ENCODE data around the gene GUCY2C. TPM values are rescaled to one million over a fixed set of nuclear protein-coding genes. Genes with fewer than 3 reads are reported as not detected.

GUCY2C gene
- total RNA-seq, 1 experiment from 2014 or later: not detected

DNA sequence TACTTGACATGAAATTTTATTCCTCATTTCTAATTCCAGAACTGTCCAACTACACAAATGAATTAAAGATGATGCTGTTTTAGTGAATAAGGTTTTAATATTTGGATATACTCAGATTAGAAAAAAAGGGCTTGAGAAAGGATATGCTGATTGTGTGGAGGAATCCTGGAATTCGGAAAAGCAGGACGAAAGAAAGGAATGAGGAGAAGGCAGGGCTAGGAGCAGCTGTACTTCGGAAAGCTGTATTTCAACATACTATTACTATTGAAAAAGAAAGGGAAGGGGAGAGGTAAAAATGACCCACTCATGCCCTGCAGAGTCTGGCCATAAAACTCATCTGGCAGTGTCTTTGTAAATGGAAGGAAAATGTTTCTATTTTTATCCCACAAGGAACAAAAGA lies 65.6 kb downstream of the GUCY2C start:
- H2AFZ ChIP-seq (ENCODE audit: low read length): no peak overlapping the region
- ChIA-PET POLR2A (ENCODE audit: unreplicated experiment) (interaction anchor here (0.7 kb wide), 1 partner anchor 117 kb away, joined by 5 read pairs; no protein-coding TSS in a partner anchor), CTCF (no interaction called here)
- H3K36me3 ChIP-seq (ENCODE audit: low read depth, low read length): no peaks in the 10 kb centered on the region
- intact Hi-C loops (cut with micrococcal nuclease): loop anchor here (1.0 kb wide), 2 partner anchors 34 to 87 kb away; no protein-coding TSS in a partner anchor
- H3K79me2 ChIP-seq (ENCODE audit: low read length): no peaks in the 10 kb centered on the region
- ATAC-seq: no peak
- H3K9ac ChIP-seq (ENCODE audit: low read length): no peak overlapping the region
- no peaks in the 10 kb centered on the region for H3F3A ChIP-seq (ENCODE audit: low read length, unreplicated experiment)
- no peak overlapping the region for H3K4me2 ChIP-seq (ENCODE audit: low read length)
- TF ChIP-seq, protein P1, sequence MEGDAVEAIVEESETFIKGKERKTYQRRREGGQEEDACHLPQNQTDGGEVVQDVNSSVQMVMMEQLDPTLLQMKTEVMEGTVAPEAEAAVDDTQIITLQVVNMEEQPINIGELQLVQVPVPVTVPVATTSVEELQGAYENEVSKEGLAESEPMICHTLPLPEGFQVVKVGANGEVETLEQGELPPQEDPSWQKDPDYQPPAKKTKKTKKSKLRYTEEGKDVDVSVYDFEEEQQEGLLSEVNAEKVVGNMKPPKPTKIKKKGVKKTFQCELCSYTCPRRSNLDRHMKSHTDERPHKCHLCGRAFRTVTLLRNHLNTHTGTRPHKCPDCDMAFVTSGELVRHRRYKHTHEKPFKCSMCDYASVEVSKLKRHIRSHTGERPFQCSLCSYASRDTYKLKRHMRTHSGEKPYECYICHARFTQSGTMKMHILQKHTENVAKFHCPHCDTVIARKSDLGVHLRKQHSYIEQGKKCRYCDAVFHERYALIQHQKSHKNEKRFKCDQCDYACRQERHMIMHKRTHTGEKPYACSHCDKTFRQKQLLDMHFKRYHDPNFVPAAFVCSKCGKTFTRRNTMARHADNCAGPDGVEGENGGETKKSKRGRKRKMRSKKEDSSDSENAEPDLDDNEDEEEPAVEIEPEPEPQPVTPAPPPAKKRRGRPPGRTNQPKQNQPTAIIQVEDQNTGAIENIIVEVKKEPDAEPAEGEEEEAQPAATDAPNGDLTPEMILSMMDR (conservative IDR thresholded peaks at IDR 0.05; ENCODE audit: low read depth, low read length): no peak
- TF ChIP-seq EZH2 (IDR thresholded peaks at IDR 0.05; ENCODE audit: low read length, unreplicated experiment) (no peak), EZH2phosphoT487 (IDR thresholded peaks at IDR 0.05; ENCODE audit: borderline replicate concordance, low read length) (no peak)
- no peaks in the 10 kb centered on the region for H3K9me2 ChIP-seq (replicated peaks; ENCODE audit: low read length)
- H3K27me3 ChIP-seq (ENCODE audit: low read length): no peaks in the 10 kb centered on the region
- H3K4me1 ChIP-seq (ENCODE audit: insufficient read depth, low read length): no peaks in the 10 kb centered on the region
- no peak for DNase-seq
- no peak overlapping the region for H3K27ac ChIP-seq (ENCODE audit: low read length)
- H3K4me3 ChIP-seq (ENCODE audit: low read length): no peak overlapping the region
- no TSS peak for BruUV-seq (replicated peaks)
- H4K20me1 ChIP-seq (ENCODE audit: low read length): no peaks in the 10 kb centered on the region
- no peaks in the 10 kb centered on the region for H3K9me3 ChIP-seq (ENCODE audit: low read length)

DNA sequence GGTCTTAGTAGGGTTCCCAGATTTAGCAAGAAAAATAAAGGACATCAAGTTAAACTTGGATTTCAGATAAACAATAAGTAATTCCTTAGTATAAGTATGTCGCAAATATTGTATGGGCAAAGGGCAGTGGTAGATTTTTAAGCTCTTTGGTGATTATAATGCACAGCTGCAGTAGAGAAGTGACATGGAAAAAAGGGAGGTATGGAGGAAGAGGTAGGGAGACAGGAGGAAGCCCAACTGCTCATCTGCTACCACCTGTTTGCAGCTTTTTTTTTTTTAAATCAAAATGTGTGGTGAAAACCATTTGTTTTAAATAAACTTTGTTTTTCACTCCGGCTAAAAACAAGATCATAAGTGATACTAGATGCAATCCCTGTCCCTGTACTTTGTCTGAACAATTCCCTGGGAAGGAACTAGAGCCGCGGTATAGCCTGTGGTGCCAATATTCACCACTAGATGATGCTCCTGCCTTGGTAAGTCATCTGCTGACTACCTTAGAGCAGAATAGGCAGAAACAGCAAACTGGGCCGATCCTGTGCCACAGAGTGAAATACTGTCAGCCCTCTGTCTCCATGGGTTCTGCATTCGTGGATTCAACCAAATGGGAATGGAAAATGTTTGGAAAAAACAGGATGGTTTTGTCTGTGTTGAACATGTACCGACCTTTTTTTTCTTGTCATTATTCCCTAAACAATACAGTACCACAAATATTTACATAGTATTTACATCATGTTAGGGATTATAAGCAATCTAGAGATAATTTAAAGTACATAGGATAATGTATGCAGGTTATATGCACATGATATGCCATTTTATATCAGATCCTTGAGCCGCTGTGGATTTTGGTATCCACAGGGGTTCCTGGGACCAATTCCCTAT lies 66.3 kb downstream of the GUCY2C start:
- ATAC-seq (peak; percentile 99), DNase-seq (peak; percentile 76)
- no TSS peak for BruUV-seq (replicated peaks)
- Histone ChIP-seq H3K4me2 (ENCODE audit: low read length) (no peak overlapping the region), H3K27ac (ENCODE audit: low read length) (no peak overlapping the region), H3K27me3 (ENCODE audit: low read length) (no peaks in the 10 kb centered on the region), H4K20me1 (ENCODE audit: low read length) (no peaks in the 10 kb centered on the region), H3K4me1 (ENCODE audit: insufficient read depth, low read length) (no peaks in the 10 kb centered on the region), H3K9me3 (ENCODE audit: low read length) (no peaks in the 10 kb centered on the region), H3K9me2 (replicated peaks; ENCODE audit: low read length) (no peaks in the 10 kb centered on the region), H3K36me3 (ENCODE audit: low read depth, low read length) (no peaks in the 10 kb centered on the region), H3F3A (ENCODE audit: low read length, unreplicated experiment) (no peaks in the 10 kb centered on the region), H3K4me3 (ENCODE audit: low read length) (no peak overlapping the region), H3K9ac (ENCODE audit: low read length) (no peak overlapping the region), H2AFZ (ENCODE audit: low read length) (no peak overlapping the region), H3K79me2 (ENCODE audit: low read length) (no peaks in the 10 kb centered on the region)
- no peak for TF ChIP-seq EZH2phosphoT487 (IDR thresholded peaks at IDR 0.05; ENCODE audit: borderline replicate concordance, low read length)
- TF ChIP-seq, protein P1 (conservative IDR thresholded peaks at IDR 0.05; ENCODE audit: low read depth, low read length): peak; percentile 84
- intact Hi-C loops (cut with micrococcal nuclease): loop anchor here (1.0 kb wide), 2 partner anchors 34 to 87 kb away; no protein-coding TSS in a partner anchor
- CTCF ChIA-PET: no interaction called here
- POLR2A ChIA-PET (ENCODE audit: unreplicated experiment): interaction anchor here (0.7 kb wide), 1 partner anchor 116 kb away, joined by 5 read pairs; no protein-coding TSS in a partner anchor

- H3K9me3 ChIP-seq (ENCODE audit: low read length): no peaks in the 10 kb centered on the region
- H2AFZ ChIP-seq (ENCODE audit: low read length): no peak overlapping the region
- H4K20me1 ChIP-seq (ENCODE audit: low read length): no peaks in the 10 kb centered on the region
- ChIA-PET POLR2A (ENCODE audit: unreplicated experiment) (no interaction called here), CTCF (no interaction called here)
- H3K9me2 ChIP-seq (replicated peaks; ENCODE audit: low read length): no peaks in the 10 kb centered on the region
- BruUV-seq (replicated peaks): no TSS peak
- H3K27me3 ChIP-seq (ENCODE audit: low read length): no peaks in the 10 kb centered on the region
- intact Hi-C loops (cut with micrococcal nuclease): no loop called here
- H3K36me3 ChIP-seq (ENCODE audit: low read depth, low read length): no peaks in the 10 kb centered on the region
- H3F3A ChIP-seq (ENCODE audit: low read length, unreplicated experiment): no peaks in the 10 kb centered on the region
- TF ChIP-seq, protein P1 (conservative IDR thresholded peaks at IDR 0.05; ENCODE audit: low read depth, low read length): no peak
- H3K4me1 ChIP-seq (ENCODE audit: insufficient read depth, low read length): no peaks in the 10 kb centered on the region
- no peak for ATAC-seq
- H3K4me2 ChIP-seq (ENCODE audit: low read length): no peak overlapping the region
- no peak overlapping the region for H3K9ac ChIP-seq (ENCODE audit: low read length)
- H3K4me3 ChIP-seq (ENCODE audit: low read length): no peak overlapping the region
- DNase-seq: no peak
- no peaks in the 10 kb centered on the region for H3K79me2 ChIP-seq (ENCODE audit: low read length)
- H3K27ac ChIP-seq (ENCODE audit: low read length): no peak overlapping the region
These were observed 67.6 kb downstream of the GUCY2C start for GRCh38 chr12:14628771-14629170.
